Progenitor cell of endocrine pancreas (in vitro differentiated cells): ENCODE measurements around the gene SLF2. TPM values are rescaled to one million over a fixed set of nuclear protein-coding genes. Genes with fewer than 3 reads are reported as not detected.
A peak's percentile ranks its signal among the peaks of the same experiment; 100 is the strongest.

Source experiments
- DNase-seq: peaks from one replicate; pipeline ENCODE4 v3.0.0; 2021; ENCODE audit warnings: low spot score; ENCODE audit not compliant: unreplicated experiment
- H3K27ac Mint-ChIP-seq: 2 replicates; pipeline ENCODE4 v1.8.0; 2021; ENCODE audit warnings: mild to moderate bottlenecking, moderate library complexity, mixed read lengths
- H3K27me3 Mint-ChIP-seq: 2 replicates; pipeline ENCODE4 v1.8.0; 2021; ENCODE audit warnings: mixed read lengths
- H3K36me3 Mint-ChIP-seq: 2 replicates; pipeline ENCODE4 v1.8.0; 2022; ENCODE audit warnings: mixed read lengths; ENCODE audit not compliant: insufficient read depth
- H3K4me1 Mint-ChIP-seq: 2 replicates; pipeline ENCODE4 v1.8.0; 2021; ENCODE audit warnings: low read depth, mixed read lengths
- H3K4me3 Mint-ChIP-seq: 2 replicates; pipeline ENCODE4 v1.8.0; 2021; ENCODE audit warnings: low read depth, mild to moderate bottlenecking, moderate library complexity, mixed read lengths
- H3K9me3 Mint-ChIP-seq: 2 replicates; pipeline ENCODE4 v1.8.0; 2021; ENCODE audit warnings: low read depth, mixed read lengths
- CTCF ChIP-seq: fragments of 200-600 bp; sonication (generic); IDR thresholded peaks from one replicate; pipeline ENCODE4 v1.5.0; 2021; ENCODE audit warnings: antibody characterized with exemption, mild to moderate bottlenecking; ENCODE audit not compliant: unreplicated experiment
- total RNA-seq: library from RNA; stranded (reverse); gene quantifications from 2 replicates; pipeline ENCODE4 v1.2.1, GENCODE V29; 2021

The SLF2 gene
- total RNA-seq, 1 donor from 2014 or later: 31.8 TPM

- no peak for TF ChIP-seq CTCF
- Mint-ChIP-seq H3K36me3 (peaks cover 12% of the 10 kb centered on the region), H3K9me3 (no peaks in the 10 kb centered on the region), H3K4me1 (peaks cover 15% of the 10 kb centered on the region), H3K27me3 (no peaks in the 10 kb centered on the region), H3K27ac (no peak overlapping the region), H3K4me3 (peak overlapping the region; percentile 96)
- no peak for DNase-seq
Measured at GRCh38 chr10:100985336-100985735, 72.6 kb downstream of the SLF2 start.

DNA sequence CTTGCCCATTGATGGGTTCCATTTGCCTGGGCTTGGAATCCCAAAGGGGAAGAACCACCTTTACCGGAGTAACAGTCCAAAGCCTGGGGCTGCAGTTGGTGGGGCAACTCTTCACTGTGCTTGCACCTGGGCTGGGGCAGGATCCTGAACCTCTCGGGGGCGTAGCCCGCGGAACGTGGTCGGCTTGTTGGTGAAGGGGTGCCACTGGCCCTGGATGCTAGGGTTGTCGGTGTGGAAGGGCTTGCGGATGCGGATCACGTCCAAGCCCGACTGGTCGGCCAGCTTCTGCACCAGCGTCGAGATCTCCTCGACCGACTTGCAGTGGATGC lies 73.8 kb downstream of the SLF2 start:
- Mint-ChIP-seq H3K9me3 (no peaks in the 10 kb centered on the region), H3K27me3 (no peaks in the 10 kb centered on the region), H3K4me1 (peaks cover 15% of the 10 kb centered on the region), H3K36me3 (peaks cover 15% of the 10 kb centered on the region), H3K4me3 (peak overlapping the region; percentile 96), H3K27ac (peak overlapping the region; percentile 93)
- DNase-seq: no peak
- TF ChIP-seq CTCF: no peak

- H3K4me1 Mint-ChIP-seq: peaks cover 15% of the 10 kb centered on the region
- DNase-seq: peak; percentile 59
- peak within 1 kb of the TSS; percentile 96 for H3K4me3 Mint-ChIP-seq
- no peak for TF ChIP-seq CTCF
- H3K27ac Mint-ChIP-seq: peak within 1 kb of the TSS; percentile 93
- peaks cover 13% of the 10 kb centered on the region for H3K36me3 Mint-ChIP-seq
- H3K9me3 Mint-ChIP-seq: no peaks in the 10 kb centered on the region
- no peaks in the 10 kb centered on the region for H3K27me3 Mint-ChIP-seq
Measured at GRCh38 chr10:100986952-100987684, 74.4 kb downstream of the SLF2 start, which contains the start of the genes MRPL43 and TWNK. MRPL43 (minus strand) TSS chr10:100987497; CDS start chr10:100987443, 54 bp downstream. TWNK (plus strand) TSS chr10:100987543; CDS start chr10:100988211, 668 bp downstream.

GRCh38 chr10:100987685-100988049 lies 74.9 kb downstream of the SLF2 start:
- peak overlapping the region; percentile 96 for H3K4me3 Mint-ChIP-seq
- H3K9me3 Mint-ChIP-seq: no peaks in the 10 kb centered on the region
- no peak for TF ChIP-seq CTCF
- H3K36me3 Mint-ChIP-seq: peaks cover 12% of the 10 kb centered on the region
- no peaks in the 10 kb centered on the region for H3K27me3 Mint-ChIP-seq
- H3K4me1 Mint-ChIP-seq: peaks cover 15% of the 10 kb centered on the region
- H3K27ac Mint-ChIP-seq: peak overlapping the region; percentile 93
- no peak for DNase-seq

- no peak for TF ChIP-seq CTCF
- peaks cover 10% of the 10 kb centered on the region for H3K36me3 Mint-ChIP-seq
- no peaks in the 10 kb centered on the region for H3K27me3 Mint-ChIP-seq
- no peaks in the 10 kb centered on the region for H3K9me3 Mint-ChIP-seq
- peaks cover 15% of the 10 kb centered on the region for H3K4me1 Mint-ChIP-seq
- peak overlapping the region; percentile 96 for H3K4me3 Mint-ChIP-seq
- no peak for DNase-seq
- H3K27ac Mint-ChIP-seq: no peak overlapping the region
Measured at GRCh38 chr10:100988166-100988565, 75.4 kb downstream of the SLF2 start.
